ENCODE results near the gene BBOF1.

GRCh38 chr14:74083784-74084276 lies 64.7 kb downstream of the BBOF1 start:
- TF ChIP-seq SP1 (IDR thresholded peaks at IDR 0.05) = no peak
- TF ChIP-seq PKNOX1 (IDR thresholded peaks at IDR 0.05) = no peak; the same call in none of the 2 replicates
- TF ChIP-seq ELF4 (IDR thresholded peaks at IDR 0.05) = no peak
- TF ChIP-seq NFRKB (IDR thresholded peaks at IDR 0.05) = no peak
- TF ChIP-seq LEF1 (IDR thresholded peaks at IDR 0.05; ENCODE audit: borderline replicate concordance) = no peak
- TF ChIP-seq FOXA1 (IDR thresholded peaks at IDR 0.05) = no peak

Data from HEK293T (cell line).